ENCODE measurements around the gene CCDC154.

Gene CCDC154

DNA sequence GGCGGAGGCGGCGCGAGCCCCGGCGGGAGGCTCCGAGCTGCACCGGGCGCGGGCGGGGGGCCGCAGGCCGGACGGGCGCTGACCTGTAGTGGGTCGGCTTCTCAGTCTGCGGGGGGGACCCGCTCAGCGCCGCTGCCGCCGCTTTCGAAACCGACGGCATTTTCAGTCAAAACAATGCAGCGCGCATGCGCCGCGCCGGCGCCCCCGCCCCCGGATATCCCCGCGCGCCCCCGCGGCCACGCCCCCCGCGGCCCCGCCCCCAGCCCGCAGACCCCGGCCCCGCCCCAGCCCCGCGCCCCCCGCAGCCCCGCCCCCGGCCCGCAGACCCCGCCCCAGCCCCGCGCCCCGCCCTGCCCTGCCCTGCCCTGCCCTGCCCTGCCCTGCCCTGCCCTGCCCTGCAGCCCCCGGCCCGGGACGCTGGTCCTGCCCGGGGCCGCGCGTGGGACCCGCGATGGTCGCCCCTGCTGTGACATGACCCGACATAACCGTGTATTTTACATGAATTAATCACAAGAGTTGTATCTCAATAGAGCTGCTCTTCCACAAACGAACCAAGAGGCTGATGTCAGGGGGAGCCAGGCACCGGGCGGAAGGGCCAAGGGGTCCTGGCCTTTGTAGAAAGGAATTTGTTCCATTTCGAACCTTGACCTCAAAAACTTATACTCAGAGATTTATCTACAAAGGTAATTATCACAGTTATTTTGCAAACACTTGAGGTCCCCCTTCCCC is 29.7 kb downstream of the CCDC154 start, which contains the start of gene UNKL:
TSS of gene UNKL (minus strand) at position 173 of the 729 bp plus-strand sequence. CDS start at position 160, 13 bp downstream.
- no peak for DNase-seq

- no peak for DNase-seq
Measured at GRCh38 chr16:1413684-1414531, 30.4 kb downstream of the CCDC154 start.

DNA sequence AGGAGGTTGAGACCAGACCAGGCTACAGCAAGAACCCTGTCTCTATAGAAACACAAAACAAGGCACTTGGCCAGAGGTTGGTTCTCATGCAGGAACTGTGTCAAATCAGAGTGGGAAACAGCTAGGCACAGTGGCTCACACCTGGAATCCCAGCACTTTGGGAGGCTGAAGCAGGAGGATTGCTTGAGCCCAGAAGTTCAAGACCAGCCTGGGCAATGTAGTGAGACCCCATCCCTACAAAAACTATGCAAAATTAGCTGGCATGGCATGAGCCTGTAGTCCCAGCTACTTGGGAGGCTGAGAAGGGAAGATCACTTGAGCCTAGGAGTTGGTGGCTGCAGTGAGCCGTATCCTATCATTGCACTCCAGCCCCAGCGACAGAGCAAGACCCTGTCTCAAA is 31.5 kb downstream of the CCDC154 start:
- no peak for DNase-seq

- DNase-seq, result peak; percentile 52
Measured at GRCh38 chr16:1408171-1408837, 36.1 kb downstream of the CCDC154 start.

- no peak for DNase-seq
Measured at GRCh38 chr16:1407753-1408152, 36.6 kb downstream of the CCDC154 start.

GRCh38 chr16:1403733-1404132 is 40.6 kb downstream of the CCDC154 start:
- no peak for DNase-seq

DNA sequence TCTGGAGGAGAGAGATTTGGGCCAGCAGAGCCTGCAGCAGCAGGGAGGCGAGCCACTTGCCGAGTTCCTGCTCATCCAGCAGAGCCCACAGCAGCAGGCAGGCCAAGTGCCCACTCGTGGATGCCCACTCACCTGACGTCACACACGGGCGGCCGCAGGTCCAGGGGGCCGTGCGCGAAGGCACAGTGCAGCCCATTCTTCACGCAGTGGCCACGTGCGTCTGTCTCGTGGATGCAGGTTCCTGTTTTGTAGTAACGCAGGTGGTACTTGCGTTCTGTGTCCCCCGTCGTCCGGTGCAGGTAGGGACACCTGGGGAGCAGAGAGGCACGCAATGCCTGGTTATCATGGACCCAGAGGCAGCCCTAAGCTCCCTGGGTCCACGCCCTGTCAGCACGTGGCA is 41.3 kb downstream of the CCDC154 start:
- DNase-seq, result no peak

DNA sequence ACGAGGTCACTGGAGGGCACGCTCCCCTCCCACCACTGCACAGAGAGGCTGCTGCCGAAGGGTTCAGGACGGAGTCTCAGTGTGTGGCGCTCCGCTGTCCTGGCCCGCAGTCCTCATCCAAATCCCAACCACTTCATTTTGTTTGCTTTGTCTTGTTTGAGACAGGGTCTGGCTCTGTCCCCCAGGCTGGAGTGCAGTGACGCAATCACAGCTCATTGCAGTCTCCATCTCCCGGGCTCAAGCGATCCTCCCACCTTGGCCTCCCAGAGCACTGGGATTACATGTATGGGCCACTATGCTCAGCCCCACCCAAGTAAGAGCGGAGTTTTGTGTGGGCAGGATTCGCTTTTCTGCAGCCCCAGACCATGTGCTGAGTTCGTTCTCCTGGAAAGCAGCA is 42.6 kb downstream of the CCDC154 start:
- no peak for DNase-seq

DNA sequence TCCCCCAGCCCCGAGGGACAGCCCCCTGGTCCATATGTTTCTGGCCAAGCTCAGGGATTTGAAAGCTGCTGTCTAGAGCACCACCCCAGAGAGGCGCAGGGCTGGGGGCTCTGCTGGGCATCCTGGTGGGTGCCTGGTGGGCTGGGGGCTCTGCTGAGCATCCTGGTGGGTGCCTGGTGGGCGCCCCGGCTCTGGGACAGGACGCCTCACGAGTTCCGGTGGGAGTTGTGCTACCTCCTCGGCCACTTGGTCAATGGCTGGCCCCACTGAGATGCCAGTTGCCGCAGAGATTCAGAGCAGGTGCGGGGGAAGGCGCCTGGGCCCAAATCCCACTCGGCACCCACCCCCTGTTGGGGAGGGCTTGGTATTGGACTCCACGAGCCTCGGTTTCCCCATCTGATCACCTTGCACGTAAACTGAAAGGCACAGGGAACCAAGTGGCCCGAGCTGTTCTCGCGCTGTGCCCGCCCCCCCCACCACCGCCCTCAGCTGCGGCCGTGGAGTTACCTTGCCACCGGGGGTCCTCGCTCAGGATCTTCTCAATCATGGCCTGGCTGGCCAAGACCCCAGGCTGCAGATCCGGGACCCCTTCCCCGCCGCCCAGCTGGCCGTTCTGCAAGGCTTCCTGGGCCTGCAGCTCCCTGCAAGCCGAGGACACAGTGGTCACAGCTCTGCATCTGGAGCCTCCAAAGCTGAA is 43.1 kb downstream of the CCDC154 start:
- DNase-seq, result no peak

DNA sequence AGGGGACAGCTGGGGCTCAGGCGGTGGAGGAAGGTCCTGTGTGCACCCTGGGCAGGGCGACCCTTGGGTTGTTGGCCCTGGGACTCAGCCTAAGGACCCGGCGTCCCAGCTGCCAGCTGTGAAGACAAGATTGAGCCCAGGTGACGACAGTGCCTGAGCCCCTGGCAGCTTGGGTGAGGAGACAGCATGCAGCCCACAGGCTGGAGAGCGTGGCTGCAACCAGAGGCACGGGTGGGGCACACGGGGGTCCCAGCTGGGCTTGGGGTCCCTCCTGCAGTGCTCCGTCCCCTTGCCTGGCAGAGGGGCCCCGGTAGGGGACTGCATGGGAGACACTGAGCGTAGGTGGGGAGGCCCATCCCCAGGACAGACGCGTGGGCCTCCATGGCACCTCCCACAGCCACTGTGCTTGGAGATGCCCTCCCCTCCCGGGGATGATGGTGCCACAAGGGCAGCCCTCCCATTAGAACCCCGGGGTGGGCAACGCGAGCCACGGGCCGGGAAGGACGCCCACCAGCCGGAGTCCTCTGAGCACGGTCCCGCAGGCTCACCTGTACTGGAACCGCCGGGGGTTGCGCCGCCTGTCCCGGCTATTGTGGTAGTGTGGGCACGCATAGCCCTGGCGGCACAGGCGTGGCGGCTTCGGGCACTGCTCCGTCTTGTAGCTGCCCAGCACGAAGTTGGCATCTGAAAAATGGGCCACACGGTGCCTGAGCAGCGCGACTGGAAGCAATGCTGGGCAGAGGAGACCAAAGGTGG is 45.4 kb downstream of the CCDC154 start:
- no peak for DNase-seq

GRCh38 chr16:1398351-1398750 is 46.0 kb downstream of the CCDC154 start:
- no peak for DNase-seq

- no peak for DNase-seq
Measured at GRCh38 chr16:1397779-1398178, 46.6 kb downstream of the CCDC154 start.

GRCh38 chr16:1395444-1396031 is 48.8 kb downstream of the CCDC154 start:
- no peak for DNase-seq

GRCh38 chr16:1394367-1394951 is 49.9 kb downstream of the CCDC154 start:
- no peak for DNase-seq

- DNase-seq, result no peak
Measured at GRCh38 chr16:1393613-1394176, 50.7 kb downstream of the CCDC154 start.

DNA sequence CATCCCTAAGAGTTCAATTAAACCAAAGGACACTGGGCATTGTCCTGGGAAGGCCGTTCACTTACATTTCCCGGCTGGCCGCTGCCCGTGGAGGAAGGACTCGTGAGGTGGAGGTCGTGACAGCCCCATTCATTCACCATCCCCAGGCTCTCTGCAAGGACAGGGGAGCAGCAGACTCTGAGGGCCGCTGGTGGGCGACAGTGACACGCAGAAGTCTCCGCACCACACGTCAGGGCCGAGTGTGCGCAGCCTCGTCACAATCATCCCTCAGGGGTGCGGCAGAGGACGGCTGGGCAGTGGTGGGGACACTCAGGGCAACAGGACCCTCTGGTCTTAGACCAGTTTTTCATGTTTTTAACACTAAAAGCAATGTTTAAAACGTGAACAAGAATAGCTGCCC is 51.5 kb downstream of the CCDC154 start:
- DNase-seq, result no peak

- DNase-seq, result no peak
Measured at GRCh38 chr16:1390239-1390779, 54.0 kb downstream of the CCDC154 start.

- no peak for DNase-seq
Measured at GRCh38 chr16:1389762-1390161, 54.6 kb downstream of the CCDC154 start.

DNA sequence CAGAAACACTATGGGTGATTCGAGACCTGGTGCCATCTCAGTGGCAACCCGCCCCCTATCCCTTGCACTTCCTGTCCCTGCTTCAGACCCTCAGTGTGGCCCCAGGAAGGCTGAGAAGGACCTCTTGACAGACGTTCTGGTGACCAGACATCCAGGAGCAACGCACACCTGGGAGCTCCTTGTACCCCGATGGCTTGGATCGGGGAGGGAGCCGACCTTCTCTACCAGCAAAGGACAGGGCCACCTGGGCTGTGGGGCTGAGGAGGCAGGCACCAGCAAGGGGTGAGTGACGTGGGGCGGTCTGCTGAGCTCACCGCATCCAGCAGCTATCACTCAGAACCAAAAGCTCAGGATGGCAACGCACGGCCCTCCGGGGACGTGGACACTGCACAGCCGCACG is 57.0 kb downstream of the CCDC154 start:
- DNase-seq, result no peak

GRCh38 chr16:1385232-1385631 is 59.1 kb downstream of the CCDC154 start:
- DNase-seq, result no peak
